ENCODE measurements around the gene ZNF799.

The ZNF799 gene

DNA sequence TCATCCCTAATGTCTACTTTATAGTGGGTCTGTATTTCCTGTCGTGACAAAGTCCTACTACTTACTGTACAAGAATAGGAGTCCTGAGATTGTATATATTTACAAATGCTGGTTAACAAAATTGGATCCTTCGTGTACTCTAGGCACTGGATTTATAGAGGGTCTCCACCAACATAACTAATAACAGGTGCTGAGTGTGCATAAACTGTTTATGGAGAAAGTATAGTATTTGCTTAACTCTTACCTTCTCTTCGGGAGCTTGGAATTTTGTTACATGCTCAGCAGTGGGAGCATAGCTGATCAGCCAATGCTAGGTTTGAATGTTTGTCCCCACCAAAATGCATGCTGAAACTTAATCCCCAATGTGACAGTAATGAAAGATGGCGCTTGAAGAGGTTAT, 47.7 kb downstream of the ZNF799 start:
- no peak overlapping the region for H3K27ac ChIP-seq
- in situ Hi-C loops (cut with HindIII; ENCODE audit: low pct_ligation_motif_present, low sequenced_read_pairs): no loop called here
- TF ChIP-seq, protein P1, sequence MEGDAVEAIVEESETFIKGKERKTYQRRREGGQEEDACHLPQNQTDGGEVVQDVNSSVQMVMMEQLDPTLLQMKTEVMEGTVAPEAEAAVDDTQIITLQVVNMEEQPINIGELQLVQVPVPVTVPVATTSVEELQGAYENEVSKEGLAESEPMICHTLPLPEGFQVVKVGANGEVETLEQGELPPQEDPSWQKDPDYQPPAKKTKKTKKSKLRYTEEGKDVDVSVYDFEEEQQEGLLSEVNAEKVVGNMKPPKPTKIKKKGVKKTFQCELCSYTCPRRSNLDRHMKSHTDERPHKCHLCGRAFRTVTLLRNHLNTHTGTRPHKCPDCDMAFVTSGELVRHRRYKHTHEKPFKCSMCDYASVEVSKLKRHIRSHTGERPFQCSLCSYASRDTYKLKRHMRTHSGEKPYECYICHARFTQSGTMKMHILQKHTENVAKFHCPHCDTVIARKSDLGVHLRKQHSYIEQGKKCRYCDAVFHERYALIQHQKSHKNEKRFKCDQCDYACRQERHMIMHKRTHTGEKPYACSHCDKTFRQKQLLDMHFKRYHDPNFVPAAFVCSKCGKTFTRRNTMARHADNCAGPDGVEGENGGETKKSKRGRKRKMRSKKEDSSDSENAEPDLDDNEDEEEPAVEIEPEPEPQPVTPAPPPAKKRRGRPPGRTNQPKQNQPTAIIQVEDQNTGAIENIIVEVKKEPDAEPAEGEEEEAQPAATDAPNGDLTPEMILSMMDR (IDR thresholded peaks at IDR 0.05; ENCODE audit: low read depth, low read length, missing control alignments): no peak
- DNase-seq: no peak
- no peak overlapping the region for H3K4me3 ChIP-seq (ENCODE audit: low read depth, low read length)
- peaks cover 2% of the 10 kb centered on the region for H3K36me3 ChIP-seq (replicated peaks)
- H3K27me3 ChIP-seq (replicated peaks): no peaks in the 10 kb centered on the region

DNA sequence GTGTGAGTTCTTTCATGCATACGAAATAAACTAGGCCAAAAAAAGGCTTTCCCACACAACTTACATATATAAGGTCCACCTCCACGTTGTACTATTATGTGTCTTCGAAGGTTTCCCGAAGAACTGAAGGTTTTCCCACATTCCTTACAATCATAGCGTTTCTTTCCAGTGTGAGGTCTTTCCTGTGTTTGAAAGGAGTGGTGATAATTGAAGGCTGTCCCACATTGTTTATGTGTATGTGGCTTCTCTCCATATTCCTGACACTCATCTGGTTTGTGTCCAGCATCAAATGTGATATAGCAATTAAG, 50.2 kb downstream of the ZNF799 start:
- Histone ChIP-seq H3K4me3 (ENCODE audit: low read depth, low read length) (no peak overlapping the region), H3K36me3 (replicated peaks) (peaks cover 2% of the 10 kb centered on the region), H3K27me3 (replicated peaks) (no peaks in the 10 kb centered on the region), H3K27ac (no peak overlapping the region)
- TF ChIP-seq, protein P1 (IDR thresholded peaks at IDR 0.05; ENCODE audit: low read depth, low read length, missing control alignments): no peak
- in situ Hi-C loops (cut with HindIII; ENCODE audit: low pct_ligation_motif_present, low sequenced_read_pairs): no loop called here
- no peak for DNase-seq

DNA sequence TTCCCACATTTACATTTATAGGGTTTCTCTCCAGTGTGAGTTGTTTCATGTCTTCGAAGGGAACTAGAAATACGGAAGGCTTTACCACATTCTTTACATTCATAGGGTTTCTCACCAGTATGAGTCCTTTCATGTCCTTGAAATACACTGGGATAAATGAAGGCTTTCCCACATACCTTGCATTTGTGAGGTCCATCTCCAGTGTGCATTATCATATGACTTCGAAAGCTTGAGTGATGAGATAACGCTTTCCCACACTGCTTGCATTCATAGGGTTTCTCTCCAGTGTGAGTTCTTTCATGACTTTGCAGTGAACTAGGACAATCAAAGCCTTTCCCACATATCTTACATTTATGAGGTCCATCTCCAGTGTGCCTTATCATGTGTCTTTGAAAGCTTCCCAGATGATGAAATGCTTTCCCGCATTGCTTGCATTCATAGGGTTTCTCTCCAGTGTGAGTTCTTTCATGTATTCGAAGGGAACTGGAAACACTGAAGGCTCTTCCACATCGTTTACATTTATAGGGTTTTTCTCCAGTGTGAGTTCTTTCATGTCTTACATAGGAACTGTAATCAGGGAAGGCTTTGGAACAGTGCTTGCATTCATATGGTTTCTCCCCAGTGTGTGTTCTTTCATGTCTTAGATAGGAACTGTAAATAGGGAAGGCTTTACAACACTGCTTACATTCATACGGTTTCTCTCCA, 50.7 kb downstream of the ZNF799 start:
- TF ChIP-seq, protein P1 (IDR thresholded peaks at IDR 0.05; ENCODE audit: low read depth, low read length, missing control alignments): no peak
- Histone ChIP-seq H3K36me3 (replicated peaks) (peaks cover 2% of the 10 kb centered on the region), H3K4me3 (ENCODE audit: low read depth, low read length) (no peak overlapping the region), H3K27ac (no peak overlapping the region), H3K27me3 (replicated peaks) (no peaks in the 10 kb centered on the region)
- in situ Hi-C loops (cut with HindIII; ENCODE audit: low pct_ligation_motif_present, low sequenced_read_pairs): no loop called here
- DNase-seq: no peak

DNA sequence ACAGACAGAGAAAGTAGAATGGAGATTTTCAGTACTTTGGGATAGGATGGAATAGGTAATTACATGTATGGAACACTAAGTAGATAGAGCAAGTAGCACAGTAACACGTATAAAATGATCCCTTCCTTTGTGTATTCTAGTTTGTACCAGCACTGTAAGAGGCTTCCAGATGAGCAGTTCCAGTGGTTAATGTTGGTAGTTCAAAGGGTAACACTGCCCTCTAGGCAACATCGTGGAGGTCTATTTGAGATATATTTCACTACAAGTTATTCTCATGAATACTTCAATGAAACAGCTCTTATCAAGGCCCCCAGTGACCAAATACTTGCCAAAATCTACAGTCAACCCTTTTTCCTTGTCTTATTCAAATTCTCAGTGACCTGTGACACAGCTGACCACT, 54.2 kb downstream of the ZNF799 start:
- Histone ChIP-seq H3K27me3 (replicated peaks) (no peaks in the 10 kb centered on the region), H3K27ac (no peak overlapping the region), H3K4me3 (ENCODE audit: low read depth, low read length) (no peak overlapping the region), H3K36me3 (replicated peaks) (peaks cover 2% of the 10 kb centered on the region)
- in situ Hi-C loops (cut with HindIII; ENCODE audit: low pct_ligation_motif_present, low sequenced_read_pairs): no loop called here
- no peak for DNase-seq
- TF ChIP-seq, protein P1 (IDR thresholded peaks at IDR 0.05; ENCODE audit: low read depth, low read length, missing control alignments): no peak

DNA sequence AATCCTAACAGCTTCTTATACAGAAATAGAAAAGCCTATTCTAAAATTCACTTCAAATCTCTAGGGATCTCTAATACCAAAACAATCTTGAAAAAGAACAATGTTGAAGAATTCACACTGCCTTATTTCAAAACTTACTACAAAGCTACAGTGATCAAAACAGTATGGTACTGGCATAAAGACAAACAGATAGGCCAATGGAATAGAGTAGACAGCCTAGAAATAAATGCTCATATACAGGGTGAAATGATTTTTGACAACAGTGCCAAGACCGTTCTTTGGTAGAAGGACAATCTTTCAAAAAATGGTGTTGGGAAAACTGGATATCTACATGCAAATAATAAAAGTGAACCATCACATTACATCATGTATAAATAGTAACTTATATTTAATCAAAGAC, 55.9 kb downstream of the ZNF799 start:
- no peak overlapping the region for H3K27ac ChIP-seq
- in situ Hi-C loops (cut with HindIII; ENCODE audit: low pct_ligation_motif_present, low sequenced_read_pairs): no loop called here
- TF ChIP-seq, protein P1 (IDR thresholded peaks at IDR 0.05; ENCODE audit: low read depth, low read length, missing control alignments): no peak
- H3K27me3 ChIP-seq (replicated peaks): no peaks in the 10 kb centered on the region
- H3K36me3 ChIP-seq (replicated peaks): no peaks in the 10 kb centered on the region
- H3K4me3 ChIP-seq (ENCODE audit: low read depth, low read length): no peak overlapping the region
- no peak for DNase-seq
